PC-3 (cell line): ENCODE results near the gene KLHL1. TPM values are rescaled to one million over a fixed set of nuclear protein-coding genes. Genes with fewer than 3 reads are reported as not detected.

Experiments
- ATAC-seq: fragments of 200-7000 bp; cut with Tn5 transposase; 2 replicates; pipeline ENCODE4 v1.9.1; 2020; ENCODE audit warnings: mild to moderate bottlenecking, moderate library complexity
- BruUV-seq: library from RNA; stranded (reverse); fragments of 400-500 nt; replicated peaks from 2 replicates; lab custom pipeline; 2021; lab: Mats Ljungman, UMichigan
- CTCF ChIA-PET: fragments of 300-600 bp; sonication (Branson Sonifier 250); formaldehyde crosslinking; loops from one replicate; lab custom pipeline; 2022; ENCODE audit warnings: antibody characterized with exemption; lab: Charles Lee
- POLR2A ChIA-PET: fragments of 300-600 bp; sonication (Branson Sonifier 250); formaldehyde crosslinking; loops from one replicate; lab custom pipeline; 2022; ENCODE audit warnings: antibody characterized with exemption; ENCODE audit not compliant: unreplicated experiment; lab: Charles Lee
- DNase-seq: peaks from one replicate; pipeline ENCODE4 v3.0.0-alpha.2; 2015
- H2AFZ ChIP-seq: fragments of 300-600 bp; sonication (generic); 2 replicates; pipeline ENCODE4 v1.6.0; 2016; ENCODE audit warnings: antibody characterized with exemption, low read length
- H3F3A ChIP-seq: fragments of 300-600 bp; sonication (generic); one replicate; pipeline ENCODE4 v1.6.0; 2017; ENCODE audit warnings: antibody characterized with exemption, low read length, control low read depth, mild to moderate bottlenecking; ENCODE audit not compliant: unreplicated experiment
- H3K27ac ChIP-seq: fragments of 300-600 bp; sonication (generic); 2 replicates; pipeline ENCODE4 v1.5.1; 2016; ENCODE audit warnings: mild to moderate bottlenecking, low read length
- H3K27me3 ChIP-seq: fragments of 300-600 bp; sonication (generic); 2 replicates; pipeline ENCODE4 v1.6.1; 2016; ENCODE audit warnings: low read length, mixed read lengths
- H3K36me3 ChIP-seq: fragments of 300-600 bp; sonication (generic); 2 replicates; pipeline ENCODE4 v1.6.1; 2016; ENCODE audit warnings: low read depth, mixed run types, low read length, mixed read lengths
- H3K4me1 ChIP-seq: fragments of 300-600 bp; sonication (generic); 2 replicates; pipeline ENCODE4 v1.5.1; 2016; ENCODE audit warnings: low read length; ENCODE audit not compliant: insufficient read depth
- H3K4me2 ChIP-seq: fragments of 300-600 bp; sonication (generic); 2 replicates; pipeline ENCODE4 v1.6.0; 2016; ENCODE audit warnings: low read length
- H3K4me3 ChIP-seq: fragments of 300-600 bp; sonication (generic); 2 replicates; pipeline ENCODE4 v1.5.1; 2016; ENCODE audit warnings: mild to moderate bottlenecking, low read length, mixed read lengths
- H3K79me2 ChIP-seq: fragments of 300-600 bp; sonication (generic); 2 replicates; pipeline ENCODE4 v1.6.1; 2017; ENCODE audit warnings: low read length, mixed read lengths
- H3K9ac ChIP-seq: fragments of 300-600 bp; sonication (generic); 2 replicates; pipeline ENCODE4 v1.6.0; 2016; ENCODE audit warnings: mild to moderate bottlenecking, low read length
- H3K9me2 ChIP-seq: fragments of 300-600 bp; sonication (generic); replicated peaks from 2 replicates; pipeline ENCODE4 v1.6.1; 2016; ENCODE audit warnings: mixed run types, low read length, mixed read lengths
- H3K9me3 ChIP-seq: fragments of 300-600 bp; sonication (generic); 2 replicates; pipeline ENCODE4 v1.6.1; 2016; ENCODE audit warnings: low read length, mixed read lengths
- H4K20me1 ChIP-seq: fragments of 300-600 bp; sonication (generic); 2 replicates; pipeline ENCODE4 v1.6.1; 2016; ENCODE audit warnings: low read length, mixed read lengths
- CTCF ChIP-seq: fragments of 300-600 bp; sonication (generic); conservative IDR thresholded peaks from 2 replicates; pipeline ENCODE4 v1.5.1; 2017; ENCODE audit warnings: antibody characterized with exemption, low read depth, mild to moderate bottlenecking, low read length
- EZH2 ChIP-seq: fragments of 300-600 bp; sonication (generic); IDR thresholded peaks from one replicate; pipeline ENCODE4 v1.6.1; 2017; ENCODE audit warnings: antibody characterized with exemption, mild to moderate bottlenecking, low read length; ENCODE audit not compliant: unreplicated experiment
- EZH2phosphoT487 ChIP-seq: fragments of 300-600 bp; sonication (generic); IDR thresholded peaks from 2 replicates; pipeline ENCODE4 v1.6.1; 2018; ENCODE audit warnings: mild to moderate bottlenecking, antibody characterized with exemption, low read length, borderline replicate concordance
- intact Hi-C: fragments of 100-400 bp; cut with micrococcal nuclease; formaldehyde crosslinking; loops from 2 replicates; pipeline ENCODE4 v1.9.0; 2023
- total RNA-seq: library from RNA; depleted of rRNA; stranded (reverse); fragments of >200 nt; gene quantifications from 2 replicates; pipeline ENCODE4 v1.2.3, GENCODE V29; 2014

KLHL1 gene
- total RNA-seq, 1 experiment from 2014 or later, result not detected

DNA sequence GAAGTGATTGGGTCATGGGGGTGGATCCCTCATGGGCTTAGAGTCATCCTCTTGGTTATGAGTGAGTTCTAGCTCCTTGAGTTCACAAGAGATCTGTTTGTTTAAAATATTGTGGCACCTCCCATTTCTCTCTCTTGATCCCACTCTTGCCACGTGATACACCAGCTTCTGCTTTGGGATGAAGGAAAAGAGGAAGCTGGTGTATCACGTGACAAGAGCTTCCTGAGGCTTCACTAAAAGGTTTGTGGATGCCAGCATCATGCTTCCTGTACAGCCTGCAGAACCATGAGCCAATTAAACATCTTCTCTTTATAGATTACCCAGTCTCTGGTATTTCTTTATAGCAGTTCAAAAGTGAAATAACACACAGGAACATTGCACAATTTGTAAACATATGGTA is 353.2 kb downstream of the KLHL1 start:
- H3K4me3 ChIP-seq, result no peak overlapping the region
- no TSS peak for BruUV-seq
- ChIA-PET POLR2A (no interaction called here), CTCF (no interaction called here)
- no peaks in the 10 kb centered on the region for H3F3A ChIP-seq
- H3K9me3 ChIP-seq, result no peaks in the 10 kb centered on the region
- no peak overlapping the region for H2AFZ ChIP-seq
- no peaks in the 10 kb centered on the region for H3K36me3 ChIP-seq
- intact Hi-C loops, result no loop called here
- TF ChIP-seq CTCF (no peak), EZH2phosphoT487 (no peak), EZH2 (no peak)
- no peaks in the 10 kb centered on the region for H3K4me1 ChIP-seq
- H3K79me2 ChIP-seq, result no peaks in the 10 kb centered on the region
- no peaks in the 10 kb centered on the region for H3K27me3 ChIP-seq
- DNase-seq (no peak), ATAC-seq (no peak)
- no peaks in the 10 kb centered on the region for H4K20me1 ChIP-seq
- no peaks in the 10 kb centered on the region for H3K9me2 ChIP-seq
- no peak overlapping the region for H3K27ac ChIP-seq
- no peak overlapping the region for H3K4me2 ChIP-seq
- H3K9ac ChIP-seq, result no peak overlapping the region

DNA sequence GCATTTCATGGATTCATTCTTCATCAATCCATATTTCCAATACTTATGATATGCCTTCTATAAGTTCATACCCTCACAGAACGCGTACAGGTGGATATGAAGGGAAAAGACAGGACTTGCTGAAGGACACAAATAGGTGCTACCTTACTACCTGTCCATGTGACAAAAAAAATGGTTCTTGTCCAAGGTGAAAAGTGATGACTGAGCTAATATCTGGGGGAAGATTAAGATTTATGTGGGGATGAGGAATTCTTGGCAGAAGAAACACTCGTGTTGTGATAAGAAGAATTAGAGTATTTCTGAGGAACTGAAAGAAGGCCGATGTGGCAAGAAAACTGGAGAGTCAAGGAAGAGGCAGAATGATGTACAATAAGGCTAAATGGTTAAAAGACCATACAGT is 357.0 kb downstream of the KLHL1 start:
- ATAC-seq, result no peak
- BruUV-seq, result no TSS peak
- no peak overlapping the region for H3K27ac ChIP-seq
- intact Hi-C loops, result no loop called here
- no peaks in the 10 kb centered on the region for H3F3A ChIP-seq
- H2AFZ ChIP-seq, result no peak overlapping the region
- no peaks in the 10 kb centered on the region for H3K36me3 ChIP-seq
- H3K4me1 ChIP-seq, result no peaks in the 10 kb centered on the region
- H3K79me2 ChIP-seq, result no peaks in the 10 kb centered on the region
- TF ChIP-seq CTCF, result no peak
- no peak for TF ChIP-seq EZH2
- no peak for TF ChIP-seq EZH2phosphoT487
- no peak for DNase-seq
- ChIA-PET CTCF (interaction anchor here (0.6 kb wide), 1 partner anchor 187 kb away, joined by 4 read pairs; no protein-coding TSS in a partner anchor), POLR2A (no interaction called here)
- H3K4me2 ChIP-seq, result no peak overlapping the region
- H3K9me2 ChIP-seq, result no peaks in the 10 kb centered on the region
- no peaks in the 10 kb centered on the region for H3K27me3 ChIP-seq
- no peak overlapping the region for H3K9ac ChIP-seq
- H4K20me1 ChIP-seq, result no peaks in the 10 kb centered on the region
- H3K4me3 ChIP-seq, result no peak overlapping the region
- H3K9me3 ChIP-seq, result no peaks in the 10 kb centered on the region

- CTCF ChIA-PET, result no interaction called here
Observed at GRCh38 chr13:69737129-69737935, 370.9 kb downstream of the KLHL1 start.

More at GRCh38 chr13:69737129-69737935, 370.9 kb downstream of the KLHL1 start:
- Histone ChIP-seq H3F3A (no peaks in the 10 kb centered on the region), H3K9ac (no peak overlapping the region), H4K20me1 (no peaks in the 10 kb centered on the region), H3K4me2 (no peak overlapping the region), H3K4me3 (no peak overlapping the region), H3K9me2 (no peaks in the 10 kb centered on the region), H3K4me1 (no peaks in the 10 kb centered on the region), H3K36me3 (no peaks in the 10 kb centered on the region), H2AFZ (no peak overlapping the region), H3K27ac (no peak overlapping the region), H3K79me2 (no peaks in the 10 kb centered on the region), H3K27me3 (no peaks in the 10 kb centered on the region), H3K9me3 (no peaks in the 10 kb centered on the region)
- no peak for ATAC-seq
- POLR2A ChIA-PET, result no interaction called here
- intact Hi-C loops, result no loop called here
- TF ChIP-seq EZH2phosphoT487 (no peak), CTCF (no peak), EZH2 (no peak)
- no peak for DNase-seq
- BruUV-seq, result no TSS peak
